Measurements from ENCODE around the gene TMEM132D. TPM values are rescaled to one million over a fixed set of nuclear protein-coding genes. Genes with fewer than 3 reads are reported as not detected.

TMEM132D gene
- total RNA-seq, 1 donor from 2014 or later: 15.2 TPM

DNA sequence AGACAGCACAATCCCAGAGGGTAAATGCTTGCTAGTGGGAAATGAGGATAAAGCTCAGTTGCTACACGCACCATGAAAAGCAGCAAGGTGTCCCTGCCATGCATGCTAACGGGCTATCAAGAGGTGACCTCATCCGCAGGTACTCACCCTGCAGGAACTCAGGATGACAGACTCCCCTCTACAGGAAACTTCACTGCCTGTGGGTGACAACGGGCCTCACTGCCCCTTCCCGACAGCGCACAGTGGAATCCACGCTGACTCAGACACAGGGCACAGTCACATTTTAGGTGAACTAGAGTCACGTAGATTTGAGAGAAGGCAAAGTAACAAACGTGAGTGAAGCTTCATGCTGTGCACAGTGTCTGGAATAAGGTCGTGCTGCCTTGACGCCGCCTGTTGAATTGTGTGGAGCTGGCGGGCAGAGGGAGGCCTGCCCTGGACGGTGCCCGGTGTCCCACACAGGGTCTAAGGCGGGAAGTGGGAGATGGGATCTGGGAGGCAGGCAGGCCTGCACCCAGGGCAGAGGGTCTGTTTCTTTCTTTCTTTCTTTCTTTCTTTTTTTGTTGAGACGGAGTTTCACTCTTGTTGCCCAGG is 331.8 kb downstream of the TMEM132D start:
- peaks cover 3% of the 10 kb centered on the region for H3K4me1 Mint-ChIP-seq (ENCODE audit: unreplicated experiment)
- TF ChIP-seq, protein P1, sequence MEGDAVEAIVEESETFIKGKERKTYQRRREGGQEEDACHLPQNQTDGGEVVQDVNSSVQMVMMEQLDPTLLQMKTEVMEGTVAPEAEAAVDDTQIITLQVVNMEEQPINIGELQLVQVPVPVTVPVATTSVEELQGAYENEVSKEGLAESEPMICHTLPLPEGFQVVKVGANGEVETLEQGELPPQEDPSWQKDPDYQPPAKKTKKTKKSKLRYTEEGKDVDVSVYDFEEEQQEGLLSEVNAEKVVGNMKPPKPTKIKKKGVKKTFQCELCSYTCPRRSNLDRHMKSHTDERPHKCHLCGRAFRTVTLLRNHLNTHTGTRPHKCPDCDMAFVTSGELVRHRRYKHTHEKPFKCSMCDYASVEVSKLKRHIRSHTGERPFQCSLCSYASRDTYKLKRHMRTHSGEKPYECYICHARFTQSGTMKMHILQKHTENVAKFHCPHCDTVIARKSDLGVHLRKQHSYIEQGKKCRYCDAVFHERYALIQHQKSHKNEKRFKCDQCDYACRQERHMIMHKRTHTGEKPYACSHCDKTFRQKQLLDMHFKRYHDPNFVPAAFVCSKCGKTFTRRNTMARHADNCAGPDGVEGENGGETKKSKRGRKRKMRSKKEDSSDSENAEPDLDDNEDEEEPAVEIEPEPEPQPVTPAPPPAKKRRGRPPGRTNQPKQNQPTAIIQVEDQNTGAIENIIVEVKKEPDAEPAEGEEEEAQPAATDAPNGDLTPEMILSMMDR (IDR thresholded peaks at IDR 0.05): no peak
- H3K9me3 Mint-ChIP-seq (ENCODE audit: unreplicated experiment): peaks cover 12% of the 10 kb centered on the region
- H3K27ac Mint-ChIP-seq (ENCODE audit: unreplicated experiment): no peak overlapping the region
- no peak overlapping the region for H3K4me3 Mint-ChIP-seq (ENCODE audit: unreplicated experiment)
- no peaks in the 10 kb centered on the region for H3K36me3 Mint-ChIP-seq (ENCODE audit: unreplicated experiment)
- DNase-seq (ENCODE audit: extremely low spot score, unreplicated experiment): no peak
- no peaks in the 10 kb centered on the region for H3K27me3 Mint-ChIP-seq (ENCODE audit: unreplicated experiment)

DNA sequence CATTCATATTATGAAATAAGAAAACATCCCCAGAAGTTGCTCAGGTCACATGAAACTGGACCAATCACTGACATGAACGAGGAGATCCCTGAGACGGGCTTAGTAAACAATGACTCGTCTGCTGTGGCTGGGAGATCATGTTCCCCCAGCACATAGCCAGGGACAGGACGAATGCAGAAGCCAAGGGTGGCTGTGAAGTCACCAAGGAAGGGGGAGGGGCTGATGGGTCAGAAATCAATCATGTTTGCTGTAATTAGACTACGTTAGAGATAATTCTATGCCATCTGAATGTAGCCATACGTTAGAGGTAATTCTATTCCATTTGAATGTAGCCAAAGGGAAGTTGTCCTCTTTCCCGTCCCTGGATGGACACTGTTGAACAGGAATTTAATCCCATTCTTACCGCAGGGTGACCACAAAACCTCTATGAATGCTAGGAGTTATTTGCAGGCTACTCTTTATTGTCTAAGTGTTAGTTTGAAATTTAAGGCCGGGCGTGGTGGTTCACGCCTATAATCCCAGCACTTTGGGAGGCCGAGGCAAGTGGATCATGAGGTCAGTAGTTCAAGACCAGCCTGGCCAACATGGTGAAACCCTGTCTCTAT is 332.9 kb downstream of the TMEM132D start:
- H3K9me3 Mint-ChIP-seq (ENCODE audit: unreplicated experiment): peaks cover 17% of the 10 kb centered on the region
- H3K36me3 Mint-ChIP-seq (ENCODE audit: unreplicated experiment): no peaks in the 10 kb centered on the region
- no peak overlapping the region for H3K27ac Mint-ChIP-seq (ENCODE audit: unreplicated experiment)
- TF ChIP-seq, protein P1 (IDR thresholded peaks at IDR 0.05): no peak
- no peak for DNase-seq (ENCODE audit: extremely low spot score, unreplicated experiment)
- H3K4me3 Mint-ChIP-seq (ENCODE audit: unreplicated experiment): no peak overlapping the region
- peaks cover 3% of the 10 kb centered on the region for H3K4me1 Mint-ChIP-seq (ENCODE audit: unreplicated experiment)
- no peaks in the 10 kb centered on the region for H3K27me3 Mint-ChIP-seq (ENCODE audit: unreplicated experiment)

DNA sequence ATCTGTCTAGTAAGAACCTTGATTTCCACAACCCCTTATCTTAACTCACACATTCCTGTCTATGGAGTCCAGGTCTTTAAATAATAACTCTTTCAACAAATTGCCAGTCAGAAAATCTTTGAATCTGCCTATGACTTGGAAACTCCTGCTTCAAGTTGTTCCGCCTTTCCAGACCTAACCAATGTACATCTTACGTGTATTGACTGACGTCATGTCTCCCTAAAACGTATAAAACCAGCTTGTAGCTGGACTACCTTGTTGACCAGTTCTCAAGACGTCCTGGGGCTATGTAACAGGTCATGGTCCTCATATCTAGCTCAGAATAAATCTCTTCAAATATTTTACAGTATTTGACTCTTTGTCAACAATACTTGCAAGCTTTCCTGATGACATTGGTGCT is 337.0 kb downstream of the TMEM132D start:
- Mint-ChIP-seq H3K9me3 (ENCODE audit: unreplicated experiment) (peaks cover 18% of the 10 kb centered on the region), H3K4me3 (ENCODE audit: unreplicated experiment) (no peak overlapping the region), H3K27ac (ENCODE audit: unreplicated experiment) (no peak overlapping the region), H3K27me3 (ENCODE audit: unreplicated experiment) (no peaks in the 10 kb centered on the region), H3K36me3 (ENCODE audit: unreplicated experiment) (no peaks in the 10 kb centered on the region), H3K4me1 (ENCODE audit: unreplicated experiment) (peaks cover 5% of the 10 kb centered on the region)
- DNase-seq (ENCODE audit: extremely low spot score, unreplicated experiment): no peak
- TF ChIP-seq, protein P1 (IDR thresholded peaks at IDR 0.05): no peak

DNA sequence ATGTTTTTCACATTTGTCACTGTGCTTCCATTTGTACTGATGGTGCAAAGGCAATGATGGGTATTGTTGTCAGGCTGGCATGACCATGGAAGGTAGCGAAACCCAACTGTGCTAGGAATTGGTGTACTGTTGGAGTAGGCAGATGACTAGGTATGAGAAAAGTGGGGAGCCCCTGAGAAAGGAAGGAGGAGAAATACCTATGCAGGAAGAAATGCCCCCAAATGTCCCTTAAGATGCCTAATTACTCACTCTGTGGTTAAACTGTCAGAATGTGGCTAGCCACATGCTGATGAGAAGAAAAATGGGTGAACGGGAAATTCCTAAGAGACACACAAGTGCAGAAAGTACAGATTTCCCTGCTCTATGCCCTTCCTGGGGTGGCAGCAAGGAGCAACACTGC is 339.1 kb downstream of the TMEM132D start:
- H3K9me3 Mint-ChIP-seq (ENCODE audit: unreplicated experiment): peaks cover 22% of the 10 kb centered on the region
- no peaks in the 10 kb centered on the region for H3K27me3 Mint-ChIP-seq (ENCODE audit: unreplicated experiment)
- no peaks in the 10 kb centered on the region for H3K36me3 Mint-ChIP-seq (ENCODE audit: unreplicated experiment)
- peaks cover 3% of the 10 kb centered on the region for H3K4me1 Mint-ChIP-seq (ENCODE audit: unreplicated experiment)
- H3K4me3 Mint-ChIP-seq (ENCODE audit: unreplicated experiment): no peak overlapping the region
- H3K27ac Mint-ChIP-seq (ENCODE audit: unreplicated experiment): no peak overlapping the region
- no peak for DNase-seq (ENCODE audit: extremely low spot score, unreplicated experiment)
- TF ChIP-seq, protein P1 (IDR thresholded peaks at IDR 0.05): no peak

DNA sequence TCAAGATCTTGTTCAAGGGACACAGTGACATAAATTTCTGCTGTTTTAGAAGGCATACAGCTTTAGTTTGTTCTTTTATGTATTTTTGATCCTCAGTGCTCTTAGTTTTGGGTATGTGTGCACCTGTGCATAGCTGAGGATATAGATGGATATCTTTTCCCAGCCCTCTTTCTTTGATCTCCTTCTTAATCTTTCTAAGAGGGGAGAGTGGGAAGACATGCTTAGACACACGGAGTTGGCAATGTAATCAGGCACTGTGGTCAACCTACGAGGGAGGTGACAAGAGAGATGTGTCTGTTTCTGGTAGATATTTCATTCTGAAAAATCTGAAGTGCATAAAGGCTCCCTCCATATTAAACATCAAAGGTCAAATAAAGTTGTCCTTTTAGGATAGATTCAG is 340.6 kb downstream of the TMEM132D start:
- TF ChIP-seq, protein P1 (IDR thresholded peaks at IDR 0.05): no peak
- peaks cover 25% of the 10 kb centered on the region for H3K9me3 Mint-ChIP-seq (ENCODE audit: unreplicated experiment)
- no peaks in the 10 kb centered on the region for H3K27me3 Mint-ChIP-seq (ENCODE audit: unreplicated experiment)
- no peaks in the 10 kb centered on the region for H3K36me3 Mint-ChIP-seq (ENCODE audit: unreplicated experiment)
- peaks cover 3% of the 10 kb centered on the region for H3K4me1 Mint-ChIP-seq (ENCODE audit: unreplicated experiment)
- no peak overlapping the region for H3K4me3 Mint-ChIP-seq (ENCODE audit: unreplicated experiment)
- H3K27ac Mint-ChIP-seq (ENCODE audit: unreplicated experiment): no peak overlapping the region
- no peak for DNase-seq (ENCODE audit: extremely low spot score, unreplicated experiment)
